Central memory CD8-positive, alpha-beta T cell (primary cell): Measurements from ENCODE around the gene SAMD11.
"Not testable (repeated sequence)": the region's sequence is repeated elsewhere in the genome, so short reads cannot be mapped to it uniquely, and the experiment has no call there.

Source experiments
- ATAC-seq: fragments of 150-1000 bp; cut with Tn5 transposase; replicated peaks from 2 replicates; pipeline ENCODE4 v1.10.0; 2022; ENCODE audit warnings: mild to moderate bottlenecking, moderate FRiP score, moderate number of reproducible peaks; ENCODE audit not compliant: poor library complexity, severe bottlenecking; ENCODE audit errors: extremely low read depth
- DNase-seq, 2 donors: peaks; one replicate each; pipeline ENCODE4 v3.0.0; 2021; ENCODE audit warnings: low spot score in 2 of 2
- H3K27ac Mint-ChIP-seq: one replicate; pipeline ENCODE4 v1.8.0; 2022; ENCODE audit warnings: low read depth, mild to moderate bottlenecking, moderate library complexity, mixed read lengths
- H3K27me3 Mint-ChIP-seq: one replicate; pipeline ENCODE4 v1.8.0; 2022; ENCODE audit warnings: mixed read lengths
- H3K36me3 Mint-ChIP-seq: one replicate; pipeline ENCODE4 v1.8.0; 2022; ENCODE audit warnings: mild to moderate bottlenecking, moderate library complexity, mixed read lengths; ENCODE audit not compliant: insufficient read depth
- H3K4me1 Mint-ChIP-seq: one replicate; pipeline ENCODE4 v1.8.0; 2022; ENCODE audit warnings: mixed read lengths
- H3K4me3 Mint-ChIP-seq: one replicate; pipeline ENCODE4 v1.8.0; 2022; ENCODE audit warnings: mild to moderate bottlenecking, moderate library complexity, mixed read lengths
- H3K9me3 Mint-ChIP-seq: one replicate; pipeline ENCODE4 v1.8.0; 2022; ENCODE audit warnings: mixed read lengths

The SAMD11 gene

GRCh38 chr1:980137-980571, 56.4 kb downstream of the SAMD11 start:
- Mint-ChIP-seq H3K27ac (no peak overlapping the region), H3K4me1 (peaks cover 10% of the 10 kb centered on the region), H3K4me3 (no peak overlapping the region), H3K36me3 (peaks cover 2% of the 10 kb centered on the region), H3K27me3 (peaks cover 31% of the 10 kb centered on the region), H3K9me3 (no peaks in the 10 kb centered on the region)
- no peak for ATAC-seq
- DNase-seq: no peak

GRCh38 chr1:980602-981395, 57.1 kb downstream of the SAMD11 start:
- no peak overlapping the region for H3K4me3 Mint-ChIP-seq
- ATAC-seq (no peak), DNase-seq (no peak)
- H3K36me3 Mint-ChIP-seq: peaks cover under 1% of the 10 kb centered on the region
- H3K9me3 Mint-ChIP-seq: no peaks in the 10 kb centered on the region
- H3K27me3 Mint-ChIP-seq: peaks cover 31% of the 10 kb centered on the region
- peaks cover 7% of the 10 kb centered on the region for H3K4me1 Mint-ChIP-seq
- no peak overlapping the region for H3K27ac Mint-ChIP-seq

GRCh38 chr1:981491-981954, 57.8 kb downstream of the SAMD11 start:
- no peak for ATAC-seq
- Mint-ChIP-seq H3K27me3 (peaks cover 36% of the 10 kb centered on the region), H3K4me1 (peaks cover 5% of the 10 kb centered on the region), H3K36me3 (no peaks in the 10 kb centered on the region), H3K4me3 (no peak overlapping the region), H3K9me3 (no peaks in the 10 kb centered on the region), H3K27ac (no peak overlapping the region)
- no peak for DNase-seq

- Mint-ChIP-seq H3K36me3 (no peaks in the 10 kb centered on the region), H3K27ac (no peak within 1 kb of the TSS)
Observed at GRCh38 chr1:981955-982558, 58.3 kb downstream of the SAMD11 start, which contains the start of gene PERM1. Gene PERM1, minus strand, starts transcription at chr1:982093. Its CDS starts 1,064 bp downstream, at chr1:981029.

GRCh38 chr1:982765-983436, 59.2 kb downstream of the SAMD11 start:
- peaks cover 5% of the 10 kb centered on the region for H3K4me1 Mint-ChIP-seq
- DNase-seq (no peak), ATAC-seq (no peak)
- H3K9me3 Mint-ChIP-seq: no peaks in the 10 kb centered on the region
- H3K36me3 Mint-ChIP-seq: no peaks in the 10 kb centered on the region
- peaks cover 41% of the 10 kb centered on the region for H3K27me3 Mint-ChIP-seq
- H3K27ac Mint-ChIP-seq: no peak overlapping the region
- H3K4me3 Mint-ChIP-seq: no peak overlapping the region

More at GRCh38 chr1:981955-982558, 58.3 kb downstream of the SAMD11 start, which contains the start of gene PERM1:
- ATAC-seq: no peak
- DNase-seq: no peak
- Mint-ChIP-seq H3K27me3 (peaks cover 37% of the 10 kb centered on the region), H3K9me3 (no peaks in the 10 kb centered on the region), H3K4me1 (peaks cover 5% of the 10 kb centered on the region), H3K4me3 (no peak within 1 kb of the TSS)

GRCh38 chr1:983798-984475, 60.2 kb downstream of the SAMD11 start:
- Mint-ChIP-seq H3K4me3 (no peak overlapping the region), H3K27me3 (peaks cover 51% of the 10 kb centered on the region), H3K4me1 (no peaks in the 10 kb centered on the region), H3K27ac (no peak overlapping the region), H3K9me3 (no peaks in the 10 kb centered on the region), H3K36me3 (no peaks in the 10 kb centered on the region)
- no peak for DNase-seq
- ATAC-seq: peak; percentile 64

- H3K27me3 Mint-ChIP-seq: peaks cover 56% of the 10 kb centered on the region
- no peaks in the 10 kb centered on the region for H3K9me3 Mint-ChIP-seq
- ATAC-seq (no peak), DNase-seq (no peak)
- H3K4me1 Mint-ChIP-seq: no peaks in the 10 kb centered on the region
- H3K36me3 Mint-ChIP-seq: no peaks in the 10 kb centered on the region
- no peak overlapping the region for H3K4me3 Mint-ChIP-seq
- H3K27ac Mint-ChIP-seq: no peak overlapping the region
Observed at GRCh38 chr1:984476-984814, 60.7 kb downstream of the SAMD11 start.

- H3K27ac Mint-ChIP-seq: no peak overlapping the region
- ATAC-seq (no peak), DNase-seq (no peak)
- H3K4me1 Mint-ChIP-seq: no peaks in the 10 kb centered on the region
- no peaks in the 10 kb centered on the region for H3K9me3 Mint-ChIP-seq
- no peaks in the 10 kb centered on the region for H3K36me3 Mint-ChIP-seq
- no peak overlapping the region for H3K4me3 Mint-ChIP-seq
- H3K27me3 Mint-ChIP-seq: peaks cover 63% of the 10 kb centered on the region
Observed at GRCh38 chr1:985126-985525, 61.4 kb downstream of the SAMD11 start.

- not testable (repeated sequence) for ATAC-seq, DNase-seq, H3K4me3 Mint-ChIP-seq
Observed at GRCh38 chr1:988061-988460, 64.3 kb downstream of the SAMD11 start.

GRCh38 chr1:991275-991674, 67.6 kb downstream of the SAMD11 start:
- H3K27ac Mint-ChIP-seq, H3K36me3 Mint-ChIP-seq, ATAC-seq: not testable (repeated sequence)

More at GRCh38 chr1:988061-988460, 64.3 kb downstream of the SAMD11 start:
- H3K36me3 Mint-ChIP-seq, H3K4me1 Mint-ChIP-seq, H3K27ac Mint-ChIP-seq, H3K9me3 Mint-ChIP-seq: not testable (repeated sequence)
- H3K27me3 Mint-ChIP-seq: peaks cover 77% of the 10 kb centered on the region

GRCh38 chr1:991895-992294, 68.2 kb downstream of the SAMD11 start:
- H3K27me3 Mint-ChIP-seq: peaks cover 78% of the 10 kb centered on the region
- peaks cover 6% of the 10 kb centered on the region for H3K4me1 Mint-ChIP-seq
- no peak for DNase-seq
- ATAC-seq: no peak
- H3K27ac Mint-ChIP-seq: peak overlapping the region; percentile 70
- no peaks in the 10 kb centered on the region for H3K9me3 Mint-ChIP-seq
- H3K4me3 Mint-ChIP-seq: no peak overlapping the region
- peaks cover 2% of the 10 kb centered on the region for H3K36me3 Mint-ChIP-seq

More at GRCh38 chr1:991275-991674, 67.6 kb downstream of the SAMD11 start:
- DNase-seq, H3K4me1 Mint-ChIP-seq, H3K9me3 Mint-ChIP-seq, H3K4me3 Mint-ChIP-seq: not testable (repeated sequence)
- H3K27me3 Mint-ChIP-seq: peaks cover 80% of the 10 kb centered on the region

GRCh38 chr1:992362-992761, 68.6 kb downstream of the SAMD11 start:
- DNase-seq (no peak), ATAC-seq (no peak)
- peaks cover 6% of the 10 kb centered on the region for H3K4me1 Mint-ChIP-seq
- peaks cover 2% of the 10 kb centered on the region for H3K36me3 Mint-ChIP-seq
- H3K4me3 Mint-ChIP-seq: no peak overlapping the region
- H3K9me3 Mint-ChIP-seq: no peaks in the 10 kb centered on the region
- H3K27ac Mint-ChIP-seq: peak overlapping the region; percentile 70
- H3K27me3 Mint-ChIP-seq: peaks cover 83% of the 10 kb centered on the region
